HG03025 (cell line): Measurements from ENCODE around the gene ZBTB7C.

Experiments
- ATAC-seq: cut with Tn5 transposase; IDR thresholded peaks from one replicate; pipeline ENCODE4 v1.9.1; 2021; ENCODE audit warnings: mild to moderate bottlenecking, moderate library complexity; ENCODE audit not compliant: unreplicated experiment, low FRiP score

The ZBTB7C gene

GRCh38 chr18:48179001-48179400 lies 230.2 kb downstream of the ZBTB7C start:
- ATAC-seq: no peak

GRCh38 chr18:48176909-48177308 lies 232.3 kb downstream of the ZBTB7C start:
- ATAC-seq: no peak

DNA sequence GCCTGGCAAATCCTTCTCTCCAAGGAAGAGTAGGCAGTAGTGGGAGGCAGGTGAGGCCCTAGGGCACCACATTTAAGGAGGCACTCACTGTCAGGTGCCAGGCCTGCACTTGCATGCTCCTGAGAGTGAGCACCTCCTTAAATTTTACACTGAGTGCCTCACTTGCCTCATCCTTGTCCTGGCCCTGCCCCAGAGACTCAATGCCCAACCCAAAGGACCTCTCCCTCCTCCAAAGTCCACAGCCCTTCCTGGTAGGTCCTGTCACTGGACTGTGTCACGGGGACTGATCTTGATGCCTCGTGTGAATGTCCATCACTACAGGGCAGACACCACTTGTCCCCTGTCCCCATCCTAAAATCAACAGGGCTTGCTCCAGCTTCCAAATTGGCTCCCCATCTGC lies 235.6 kb downstream of the ZBTB7C start:
- no peak for ATAC-seq

GRCh38 chr18:48172226-48173006 lies 236.8 kb downstream of the ZBTB7C start:
- no peak for ATAC-seq

GRCh38 chr18:48171490-48172188 lies 237.5 kb downstream of the ZBTB7C start:
- no peak for ATAC-seq

DNA sequence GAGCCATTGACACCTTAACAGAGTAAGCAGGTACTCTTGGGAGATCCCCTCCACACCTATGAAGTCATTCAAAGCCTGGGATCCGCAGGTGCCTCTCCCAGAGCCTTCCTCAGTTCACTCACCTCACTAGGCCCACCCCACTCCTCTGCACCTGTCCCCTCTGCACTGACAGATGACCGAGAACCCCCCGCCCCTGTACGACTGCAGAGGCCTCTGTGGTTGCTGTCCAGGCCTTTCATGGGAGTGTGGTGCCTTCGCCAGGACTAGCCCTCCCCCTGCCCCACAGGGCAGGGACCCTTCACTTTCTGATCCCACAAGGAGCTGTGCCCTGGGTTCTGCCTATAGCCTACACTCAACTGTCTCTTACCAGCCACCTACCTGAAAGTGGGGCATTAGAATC lies 238.5 kb downstream of the ZBTB7C start:
- ATAC-seq: no peak

GRCh38 chr18:48168861-48169260 lies 240.3 kb downstream of the ZBTB7C start:
- ATAC-seq: no peak

DNA sequence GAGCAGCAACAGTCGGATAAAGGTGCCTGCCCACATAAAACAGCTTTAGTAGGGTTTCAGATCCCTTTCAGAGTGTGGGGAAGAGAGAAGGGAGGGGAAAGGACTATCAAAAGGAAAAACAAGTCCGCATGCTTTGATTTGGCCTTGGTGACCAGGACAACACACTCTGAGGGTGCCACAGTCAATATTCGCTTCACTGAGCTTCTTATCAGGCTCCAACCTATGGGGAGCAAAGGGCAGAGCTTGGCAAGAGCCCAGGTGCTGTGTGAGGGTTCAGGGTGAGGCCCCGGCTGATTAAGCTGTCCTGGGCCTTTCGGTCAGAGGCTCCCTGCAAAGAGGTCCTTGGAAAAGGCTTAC lies 241.3 kb downstream of the ZBTB7C start:
- ATAC-seq: no peak

GRCh38 chr18:48166336-48166875 lies 242.8 kb downstream of the ZBTB7C start:
- no peak for ATAC-seq

- ATAC-seq: no peak
Measured at GRCh38 chr18:48165111-48165866, 243.9 kb downstream of the ZBTB7C start.

GRCh38 chr18:48164701-48165100 lies 244.5 kb downstream of the ZBTB7C start:
- no peak for ATAC-seq

- no peak for ATAC-seq
Measured at GRCh38 chr18:48164116-48164515, 245.1 kb downstream of the ZBTB7C start.

DNA sequence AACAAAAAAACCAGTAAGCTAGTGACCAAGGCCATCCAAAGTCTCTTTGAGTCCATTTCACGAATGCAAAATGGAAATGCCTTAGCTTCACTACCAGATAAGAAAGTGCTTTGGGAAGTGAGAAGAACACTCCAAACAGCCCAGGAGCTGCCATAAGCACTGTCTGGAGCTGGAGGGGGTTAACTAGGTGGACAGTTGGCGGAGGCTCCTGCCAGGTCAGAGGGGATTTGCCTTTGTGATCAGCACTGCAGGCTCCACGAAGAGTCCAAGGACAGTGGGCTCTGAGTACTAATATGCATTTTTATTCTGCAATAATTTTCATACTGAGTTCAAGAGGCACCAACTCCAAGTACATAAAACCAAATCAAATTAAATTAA lies 245.5 kb downstream of the ZBTB7C start:
- ATAC-seq: no peak

DNA sequence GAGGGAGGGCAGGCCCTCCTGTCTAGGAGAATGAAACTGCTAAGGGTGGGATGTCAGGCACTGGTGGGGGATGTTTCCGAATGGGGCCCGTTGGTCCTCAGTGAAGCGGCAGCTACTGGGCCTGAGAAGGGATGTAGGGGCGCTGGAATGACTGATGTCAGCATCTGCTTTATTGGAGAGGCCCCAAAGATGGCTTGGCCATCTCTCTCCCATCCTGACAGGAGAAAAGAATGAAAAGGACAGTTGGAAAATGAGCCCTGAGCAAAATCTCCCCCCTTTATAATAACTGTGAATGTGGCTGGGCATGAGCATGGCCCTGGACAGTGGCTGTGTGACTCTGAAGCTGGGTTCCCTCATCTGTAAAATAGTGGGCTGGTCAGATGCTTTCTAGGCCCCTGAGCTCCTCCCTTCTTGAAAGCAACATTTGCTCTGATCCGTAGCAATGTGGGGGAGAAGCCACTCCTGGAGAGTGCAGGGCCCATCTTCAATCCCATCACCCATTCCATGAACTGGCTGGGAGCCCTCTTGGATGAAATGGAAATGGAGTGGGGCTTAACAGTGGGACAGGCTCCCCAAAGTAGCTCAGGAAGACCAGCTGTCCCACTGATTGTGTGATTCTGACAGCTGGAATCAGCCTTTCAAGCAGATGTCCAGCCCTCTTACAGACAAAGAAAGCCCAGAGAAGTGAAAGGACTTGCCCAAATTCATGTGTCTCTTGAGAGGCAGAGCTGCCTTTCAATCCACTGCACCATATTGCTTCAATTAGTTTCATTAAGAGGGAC lies 246.0 kb downstream of the ZBTB7C start:
- no peak for ATAC-seq

- ATAC-seq: no peak
Measured at GRCh38 chr18:48161911-48162698, 247.1 kb downstream of the ZBTB7C start.

DNA sequence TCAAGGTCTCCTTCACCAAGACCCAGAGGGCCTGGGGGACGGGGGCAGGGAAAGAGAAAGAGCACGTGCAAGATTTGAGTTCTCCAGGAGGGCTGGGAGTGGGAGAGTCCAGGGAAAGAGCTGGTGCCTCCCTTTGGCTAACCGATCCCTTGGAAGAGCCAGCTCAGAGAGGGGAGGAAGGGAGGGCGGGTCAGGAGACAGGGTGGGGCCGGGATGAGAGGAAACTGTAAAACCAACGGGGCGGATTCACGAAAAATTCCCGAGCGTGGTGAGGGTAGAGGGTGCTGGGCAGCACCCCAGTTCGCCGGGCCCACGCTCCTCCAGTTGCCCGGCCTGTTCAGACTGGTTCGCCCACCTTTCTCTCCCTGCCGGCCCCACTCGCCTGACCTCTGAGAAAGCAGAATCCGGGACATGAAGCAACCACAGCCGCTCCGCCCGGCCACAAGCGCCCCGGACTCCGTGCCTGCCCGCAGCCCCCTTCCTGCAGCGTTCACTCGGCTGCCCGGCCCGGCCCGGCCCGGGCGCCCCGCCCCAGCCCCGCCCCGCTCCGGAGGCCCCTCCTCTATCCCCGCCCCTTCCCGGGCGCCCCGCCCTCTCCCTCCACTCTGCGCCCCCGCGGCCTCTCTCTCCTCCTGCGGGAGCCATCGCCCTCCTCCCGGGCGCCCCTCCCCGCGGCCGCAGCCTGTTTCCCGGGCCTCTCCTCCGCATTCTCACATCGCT lies 247.8 kb downstream of the ZBTB7C start:
- no peak for ATAC-seq

- no peak for ATAC-seq
Measured at GRCh38 chr18:48160622-48161021, 248.6 kb downstream of the ZBTB7C start.

GRCh38 chr18:48159816-48160215 lies 249.4 kb downstream of the ZBTB7C start:
- no peak for ATAC-seq

DNA sequence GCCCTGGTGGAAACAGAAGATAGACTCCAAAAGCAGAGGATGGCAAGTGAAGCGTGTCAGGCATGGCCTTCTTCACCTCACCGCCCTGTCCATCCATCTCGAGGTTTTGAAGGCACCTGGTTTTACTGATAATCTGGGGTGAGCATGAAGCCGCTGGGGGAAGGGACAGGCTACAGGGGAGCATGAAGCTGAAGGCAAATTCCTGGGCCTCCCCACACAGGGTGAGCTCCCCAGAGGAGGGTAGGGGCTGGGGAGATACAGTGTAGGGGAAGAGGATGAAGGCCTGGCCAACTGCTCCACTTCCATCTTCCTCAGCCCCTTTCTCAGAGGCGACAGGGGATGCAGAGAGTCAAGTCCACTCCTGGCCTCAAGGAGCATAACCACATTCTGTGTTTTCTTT lies 250.5 kb downstream of the ZBTB7C start:
- no peak for ATAC-seq
